ENCODE measurements around the gene IRF2BP2. TPM values are rescaled to one million over a fixed set of nuclear protein-coding genes. Genes with fewer than 3 reads are reported as not detected.

The IRF2BP2 gene
- polyA plus RNA-seq, 1 donor = 74.6 TPM

GRCh38 chr1:234556245-234556943, 53.6 kb downstream of the IRF2BP2 start:
- DNase-seq (ENCODE audit: low read depth) = no peak

- no peak for DNase-seq (ENCODE audit: low read depth)
Observed at GRCh38 chr1:234555390-234556024, 54.5 kb downstream of the IRF2BP2 start.

- no peak for DNase-seq (ENCODE audit: low read depth)
Observed at GRCh38 chr1:234554698-234555311, 55.2 kb downstream of the IRF2BP2 start.

Other genes starting within 250 kb of the IRF2BP2 start
- gene COA6, start 236.7 kb downstream of the IRF2BP2 start, polyA plus RNA-seq (ENCODE audit: insufficient read length) = 26.2 TPM
- 32.1 TPM for gene TARBP1, start 131.0 kb downstream of the IRF2BP2 start, polyA plus RNA-seq (ENCODE audit: insufficient read length)